ENCODE results near the gene C21orf91. TPM values are rescaled to one million over a fixed set of nuclear protein-coding genes. Genes with fewer than 3 reads are reported as not detected.
A peak's percentile ranks its signal among the peaks of the same experiment; 100 is the strongest.

The C21orf91 gene
- total and polyA plus RNA-seq, 9 of the 15 experiments (the other 6 are each of a cell fraction or from before 2014, with no cell fraction given) = 3.9 to 14.1 (median 12.1) TPM

- peak; percentile 73 to 82 for TF ChIP-seq E2F6 (IDR thresholded peaks at IDR 0.05; ENCODE audit: borderline replicate concordance in 1 of 2, extremely low read depth in 1 of 2, insufficient read depth in 1 of 2, insufficient read length in 1 of 2, low read depth in 1 of 2, low read length in 1 of 2, poor library complexity in 1 of 2, severe bottlenecking in 1 of 2)
Measured at GRCh38 chr21:17818186-17819113, 706 bp downstream of the C21orf91 start (continued).

GRCh38 chr21:17813353-17813752, 5.8 kb downstream of the C21orf91 start:
- FAIRE-seq = no peak
- Histone ChIP-seq H2AFZ (ENCODE audit: low read depth, low read length) (no peak overlapping the region), H3K36me3 (ENCODE audit: control insufficient read depth, insufficient read depth, low read length) (peaks cover 70% of the 10 kb centered on the region), H3K9me3 (replicated peaks; ENCODE audit: control insufficient read depth, insufficient read depth, low read depth, low read length) (peaks cover 6% of the 10 kb centered on the region; the same call in 1 of the 2 replicates), H3K4me2 (ENCODE audit: insufficient read depth, low read length) (no peak overlapping the region), H3K9ac (ENCODE audit: insufficient read depth in 1 of 2, low read depth in 2 of 2, low read length in 2 of 2) (no peak overlapping the region), H3K27ac (ENCODE audit: extremely low read depth, low read depth, low read length) (no peak overlapping the region), H3K4me1 (replicated peaks in 1 of 2; ENCODE audit: control insufficient read depth in 2 of 2, insufficient read depth in 2 of 2, low read length in 2 of 2) (no peaks in the 10 kb centered on the region; a peak in 1 of 5 replicates), H3K9me1 (ENCODE audit: control insufficient read depth, insufficient read depth, low read length) (no peaks in the 10 kb centered on the region), H4K20me1 (replicated peaks; ENCODE audit: control insufficient read depth, insufficient read depth, low read length) (no peaks in the 10 kb centered on the region), H3K4me3 (no peak overlapping the region), H3K79me2 (ENCODE audit: control insufficient read depth, insufficient read depth, low read length) (peaks cover 8% of the 10 kb centered on the region), H3K27me3 (ENCODE audit: control insufficient read depth in 2 of 2, insufficient read depth in 2 of 2, low read length in 2 of 2) (no peaks in the 10 kb centered on the region)
- in situ Hi-C loops (cut with MboI) (no loop called here), intact Hi-C loops (cut with micrococcal nuclease) (no loop called here)
- no peak for ATAC-seq
- 89% methylated on average over 2 of the region's 2 CpGs for WGBS (ENCODE audit: insufficient coverage, low coverage, missing lambda C conversion rate)
- ChIA-PET CTCF (ENCODE audit: low intra/inter-chr PET ratio) (no interaction called here), POLR2A (no interaction called here)
- BruUV-seq (replicated peaks) = no TSS peak
- no peak for DNase-seq (ENCODE audit: extremely low read depth in 1 of 4, low spot score in 3 of 4)
- TF ChIP-seq BRCA1 (IDR thresholded peaks at IDR 0.05) (no peak), BRCA1 (CRISPR knock-in tag; IDR thresholded peaks at IDR 0.05) (no peak), U2AF2 (optimal IDR thresholded peaks at IDR 0.05; ENCODE audit: low read depth, low read length) (no peak), CSDE1 (IDR thresholded peaks at IDR 0.05) (no peak), ZNF239 (CRISPR knock-in tag; IDR thresholded peaks at IDR 0.05) (no peak), JUNB (CRISPR knock-in tag; conservative IDR thresholded peaks at IDR 0.05) (no peak), U2AF1 (optimal IDR thresholded peaks at IDR 0.05; ENCODE audit: low read depth, low read length) (no peak), ZNF175 (CRISPR knock-in tag; IDR thresholded peaks at IDR 0.05; ENCODE audit: low read depth) (no peak), ZSCAN32 (CRISPR knock-in tag; IDR thresholded peaks at IDR 0.05) (no peak), TOE1 (IDR thresholded peaks at IDR 0.05; ENCODE audit: borderline replicate concordance) (no peak), TOE1 (CRISPR knock-in tag; IDR thresholded peaks at IDR 0.05; ENCODE audit: borderline replicate concordance, low read depth) (no peak), HES1 (IDR thresholded peaks at IDR 0.05; ENCODE audit: low read depth) (no peak), ZKSCAN1 (IDR thresholded peaks at IDR 0.05; ENCODE audit: low read depth, low read length) (no peak), ZNF830 (CRISPR knock-in tag; IDR thresholded peaks at IDR 0.05) (no peak), ELF2 (CRISPR knock-in tag; IDR thresholded peaks at IDR 0.05) (no peak), CXXC5 (CRISPR knock-in tag; IDR thresholded peaks at IDR 0.05) (no peak), TAF1 (IDR thresholded peaks at IDR 0.05; ENCODE audit: control insufficient read depth, extremely low read depth, insufficient read depth, low read length, severe bottlenecking) (no peak), ZNF444 (CRISPR knock-in tag; IDR thresholded peaks at IDR 0.05) (no peak), FOSL1 (tag; conservative IDR thresholded peaks at IDR 0.05) (no peak)
